Right cardiac atrium (tissue), 5 donors: ENCODE results near the gene IGFLR1. TPM values are rescaled to one million over a fixed set of nuclear protein-coding genes. Genes with fewer than 3 reads are reported as not detected.

Source experiments
- ATAC-seq, 2 donors: fragments of 200-7000 bp; cut with Tn5 transposase; one replicate each; pipeline versions ENCODE4 v1.8.0 to v1.9.1; 2020; ENCODE audit warnings: moderate library complexity in 2 of 2, mild to moderate bottlenecking in 1 of 2
- DNase-seq, 3 donors: peaks; one replicate each; pipeline ENCODE4 v3.0.0-alpha.2; 2020
- H3K27ac ChIP-seq: one replicate; pipeline ENCODE4 v1.5.1; 2013; ENCODE audit warnings: mild to moderate bottlenecking, low read length, control low read depth, moderate library complexity
- H3K27me3 ChIP-seq: one replicate; pipeline ENCODE4 v1.6.1; 2013; ENCODE audit not compliant: control insufficient read depth, insufficient read depth
- H3K4me1 ChIP-seq: one replicate; pipeline ENCODE4 v1.6.1; 2013; ENCODE audit warnings: low read length; ENCODE audit not compliant: control insufficient read depth, insufficient read depth
- H3K4me3 ChIP-seq: one replicate; pipeline ENCODE4 v1.5.1; 2013; ENCODE audit warnings: low read length, control low read depth
- H3K9me3 ChIP-seq: one replicate; pipeline ENCODE4 v1.6.1; 2013; ENCODE audit warnings: low read length; ENCODE audit not compliant: control insufficient read depth
- WGBS: extraction: QIAGEN DNeasy Blood & Tissue Kit; methylation state at CpG from one replicate; pipeline ENCODE4 v1.1.7; 2013; 5-methylcytosine and 5-hydroxymethylcytosine counted together
- intact Hi-C, 4 donors: fragments of 100-400 bp; cut with DNase I; formaldehyde crosslinking; loops; one replicate each; pipeline versions ENCODE4 v1.11.0 to v1.14.0; 2022 to 2023
- long read RNA-seq, 4 donors: library from polyadenylated mRNA; unstranded; transcript quantifications; one replicate each; pipeline ENCODE4 v2.0.0, GENCODE V29; 2020 to 2021
- polyA plus RNA-seq: library from polyadenylated mRNA; stranded (reverse); fragments of 200-250 nt; gene quantifications from one replicate; pipeline ENCODE4 v1.2.3, GENCODE V29; 2013
- total RNA-seq, 4 donors: library from RNA; stranded (reverse); fragmentation: NEBNext Ultra II Directional; extraction: Animal tissue kit (Norgen Biotek cat#: 25700); gene quantifications; one replicate each; pipeline ENCODE4 v1.2.1, GENCODE V29; 2021
- donor health status: healthy with polysubstance abuse.
- donor health status: DM: no; HTN: yes; CAD: no.
- donor health status: DM: no; HTN: no; CAD: no.
- donor health status: DM: no; HTN: yes; CAD: no; lungs with severe emphysema.
- donor health status: DM: yes; HTN: yes; CAD: no.

Gene IGFLR1, protein sequence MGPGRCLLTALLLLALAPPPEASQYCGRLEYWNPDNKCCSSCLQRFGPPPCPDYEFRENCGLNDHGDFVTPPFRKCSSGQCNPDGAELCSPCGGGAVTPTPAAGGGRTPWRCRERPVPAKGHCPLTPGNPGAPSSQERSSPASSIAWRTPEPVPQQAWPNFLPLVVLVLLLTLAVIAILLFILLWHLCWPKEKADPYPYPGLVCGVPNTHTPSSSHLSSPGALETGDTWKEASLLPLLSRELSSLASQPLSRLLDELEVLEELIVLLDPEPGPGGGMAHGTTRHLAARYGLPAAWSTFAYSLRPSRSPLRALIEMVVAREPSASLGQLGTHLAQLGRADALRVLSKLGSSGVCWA
- total RNA-seq: 1 to 10 TPM; 1.8 to 6.3 (median 4.4) TPM
- 4.7 TPM for polyA plus RNA-seq
- long read RNA-seq, donor 1, partial matches to known transcripts: 0 of 2 reads
- long read RNA-seq, donor 1, other reads (novel, unspliced or antisense): 2 of 2 reads
- long read RNA-seq, donor 2, partial matches to known transcripts: 1 of 2 reads
- long read RNA-seq, donor 2, other reads (novel, unspliced or antisense): 1 of 2 reads
- long read RNA-seq, donor 3: 0 reads
- long read RNA-seq, donor 4, partial matches to known transcripts: 0 of 1 reads
- long read RNA-seq, donor 4, other reads (novel, unspliced or antisense): 1 of 1 reads

DNA sequence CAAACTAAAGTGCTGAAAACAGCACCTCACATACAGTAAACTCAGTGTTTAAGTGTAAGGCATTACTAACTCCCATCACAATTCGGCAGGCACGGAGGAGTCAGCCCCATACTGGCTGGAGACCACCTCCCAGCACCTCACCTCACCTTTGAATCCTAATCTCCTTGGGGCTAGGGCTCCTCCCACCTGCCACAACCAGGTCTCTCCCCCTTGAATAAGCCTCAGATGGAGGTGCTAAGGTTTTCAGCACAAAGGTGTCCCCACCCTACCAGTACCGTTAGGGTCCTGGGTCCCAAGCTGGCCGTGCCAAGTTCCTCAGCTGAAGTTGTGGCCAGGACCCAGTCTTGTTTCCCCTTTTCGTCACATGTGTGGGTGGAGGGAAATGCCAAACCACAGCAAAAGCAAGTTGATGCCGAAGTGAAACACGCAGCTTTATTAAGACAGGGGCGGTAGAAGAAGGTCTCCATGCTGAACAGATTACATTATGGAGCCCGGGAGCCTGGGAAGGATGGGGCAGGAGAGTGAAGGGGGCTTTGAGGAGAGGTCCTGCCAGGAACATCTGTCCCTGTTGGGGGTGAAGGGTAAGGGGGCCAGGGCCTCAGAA is at the start of gene IGFLR1:
Gene IGFLR1, minus strand, starts transcription at position 332 of the 604 bp plus-strand sequence. CDS start 1,272 bp downstream, outside the sequence.
- H3K27ac ChIP-seq: no peak within 1 kb of the TSS
- no peaks in the 10 kb centered on the region for H3K9me3 ChIP-seq
- WGBS: 79% methylated on average over 9 of the region's 9 CpGs
- intact Hi-C loops: no loop called here
- no peaks in the 10 kb centered on the region for H3K27me3 ChIP-seq
- DNase-seq: peak in 1 of 3 donors; percentile 62
- no peak for ATAC-seq
- peaks cover 4% of the 10 kb centered on the region for H3K4me1 ChIP-seq
- no peak within 1 kb of the TSS for H3K4me3 ChIP-seq

DNA sequence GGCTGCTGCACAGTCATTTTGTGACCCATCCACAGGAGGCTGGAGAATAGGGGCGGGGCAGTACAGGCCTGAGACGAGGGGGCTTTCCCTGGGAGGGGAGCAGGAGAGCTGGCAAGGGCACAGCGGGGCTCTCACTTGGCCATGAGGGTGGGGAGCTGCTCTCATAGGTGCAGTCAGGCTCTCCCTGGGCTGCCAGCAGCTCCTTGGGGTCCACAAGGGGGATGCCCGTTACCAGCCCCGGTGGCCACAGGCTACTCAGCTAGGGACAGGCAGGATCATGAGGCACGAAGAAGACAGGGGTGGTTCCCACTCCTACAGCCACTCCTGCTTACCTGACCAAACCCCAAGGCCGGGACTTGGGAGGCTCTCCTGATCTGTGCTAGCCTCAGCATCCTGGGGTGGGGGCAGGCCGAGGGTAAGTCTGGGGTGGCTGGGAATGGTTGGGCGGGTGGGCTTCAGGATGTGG is 49.6 kb upstream of the IGFLR1 start:
- no peak for ATAC-seq
- WGBS: 89% methylated on average over 9 of the region's 9 CpGs
- Histone ChIP-seq H3K4me1 (no peaks in the 10 kb centered on the region), H3K4me3 (no peak overlapping the region), H3K9me3 (no peaks in the 10 kb centered on the region), H3K27ac (no peak overlapping the region), H3K27me3 (no peaks in the 10 kb centered on the region)
- no peak for DNase-seq
- intact Hi-C loops: no loop called here

GRCh38 chr19:35790981-35791813 is 48.9 kb upstream of the IGFLR1 start:
- peak in 1 of 3 donors; percentile 51 for DNase-seq
- WGBS: 56% methylated on average over 20 of the region's 20 CpGs
- intact Hi-C loops: no loop called here
- Histone ChIP-seq H3K27ac (no peak overlapping the region), H3K9me3 (no peaks in the 10 kb centered on the region), H3K4me1 (no peaks in the 10 kb centered on the region), H3K27me3 (no peaks in the 10 kb centered on the region), H3K4me3 (no peak overlapping the region)
- no peak for ATAC-seq

DNA sequence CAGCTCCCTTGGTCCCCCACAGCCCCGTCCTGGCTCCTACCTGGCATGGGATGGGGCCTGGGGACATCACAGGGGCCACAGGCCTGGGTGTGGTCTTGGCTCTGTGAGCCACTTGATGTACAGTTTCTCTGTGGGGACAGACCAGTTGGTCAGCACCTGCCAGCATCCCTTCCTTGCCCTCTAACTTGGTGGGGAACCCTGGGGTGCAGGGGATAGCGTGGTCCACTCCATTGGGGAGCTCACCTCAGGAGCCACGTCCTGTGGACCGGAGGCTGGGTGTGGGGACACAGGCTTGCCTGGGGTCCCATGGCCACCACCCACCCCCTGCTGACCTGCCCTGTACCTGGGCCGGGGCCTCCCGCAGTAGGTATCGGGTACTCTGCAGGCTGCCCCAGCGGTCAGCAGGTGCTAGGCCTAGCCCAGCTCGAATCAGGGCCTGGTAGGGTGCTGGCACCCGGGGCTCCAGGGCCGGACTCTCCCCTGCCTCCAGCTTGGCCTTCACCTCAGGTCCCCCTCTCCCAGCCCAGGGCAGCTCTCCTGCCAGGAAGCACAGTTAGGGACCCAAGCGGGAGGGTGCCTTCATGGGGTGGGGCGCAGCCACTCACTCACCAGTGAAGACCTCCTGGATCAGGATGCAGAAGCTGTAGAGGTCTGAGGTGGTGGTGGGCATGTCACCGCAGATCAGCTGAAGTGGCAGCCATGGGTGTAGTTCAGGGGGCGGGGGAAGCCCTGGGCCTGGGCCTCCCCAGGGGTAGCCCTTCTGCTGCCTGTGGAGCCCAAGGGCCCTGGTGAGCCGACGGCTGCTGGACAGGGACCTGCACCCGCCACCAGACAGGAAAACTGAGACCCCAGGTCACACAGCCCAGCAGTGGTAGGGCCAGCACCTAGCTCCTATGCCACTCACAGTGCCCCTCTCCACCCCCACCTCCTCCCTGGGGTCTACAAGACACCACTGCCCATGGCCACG is 48.0 kb upstream of the IGFLR1 start:
- no peaks in the 10 kb centered on the region for H3K9me3 ChIP-seq
- no peaks in the 10 kb centered on the region for H3K4me1 ChIP-seq
- 84% methylated on average over 19 of the region's 19 CpGs for WGBS
- H3K4me3 ChIP-seq: no peak overlapping the region
- DNase-seq: no peak
- H3K27me3 ChIP-seq: no peaks in the 10 kb centered on the region
- intact Hi-C loops: no loop called here
- no peak overlapping the region for H3K27ac ChIP-seq
- ATAC-seq: peak in 1 of 2 donors; percentile 4

- ATAC-seq: no peak
- no peaks in the 10 kb centered on the region for H3K9me3 ChIP-seq
- no peak overlapping the region for H3K4me3 ChIP-seq
- intact Hi-C loops: no loop called here
- no peak for DNase-seq
- no peaks in the 10 kb centered on the region for H3K27me3 ChIP-seq
- H3K27ac ChIP-seq: no peak overlapping the region
- WGBS: 85% methylated on average over 11 of the region's 11 CpGs
- H3K4me1 ChIP-seq: no peaks in the 10 kb centered on the region
Measured at GRCh38 chr19:35789195-35789977, 47.1 kb upstream of the IGFLR1 start.

- H3K27me3 ChIP-seq: no peaks in the 10 kb centered on the region
- intact Hi-C loops: no loop called here
- DNase-seq (no peak), ATAC-seq (no peak)
- 80% methylated on average over 12 of the region's 12 CpGs for WGBS
- no peak overlapping the region for H3K27ac ChIP-seq
- H3K9me3 ChIP-seq: no peaks in the 10 kb centered on the region
- no peak overlapping the region for H3K4me3 ChIP-seq
- H3K4me1 ChIP-seq: no peaks in the 10 kb centered on the region
Measured at GRCh38 chr19:35788205-35788960, 46.1 kb upstream of the IGFLR1 start.

- WGBS: 96% methylated on average over 15 of the region's 15 CpGs
- DNase-seq: no peak
- intact Hi-C loops: no loop called here
Measured at GRCh38 chr19:35787227-35787799, 45.1 kb upstream of the IGFLR1 start.

GRCh38 chr19:35786299-35787160 is 44.3 kb upstream of the IGFLR1 start:
- intact Hi-C loops: no loop called here
- DNase-seq (no peak), ATAC-seq (no peak)
- Histone ChIP-seq H3K4me3 (no peak overlapping the region), H3K27ac (no peak overlapping the region), H3K4me1 (no peaks in the 10 kb centered on the region), H3K9me3 (no peaks in the 10 kb centered on the region), H3K27me3 (no peaks in the 10 kb centered on the region)
- WGBS: 90% methylated on average over 31 of the region's 31 CpGs

More at GRCh38 chr19:35787227-35787799, 45.1 kb upstream of the IGFLR1 start:
- Histone ChIP-seq H3K9me3 (no peaks in the 10 kb centered on the region), H3K4me1 (no peaks in the 10 kb centered on the region), H3K27ac (no peak overlapping the region), H3K4me3 (no peak overlapping the region), H3K27me3 (no peaks in the 10 kb centered on the region)
- no peak for ATAC-seq
